SKM-1 (cell line): ENCODE measurements around the gene RPL15.
A peak's percentile ranks its signal among the peaks of the same experiment; 100 is the strongest.
"Not testable (repeated sequence)": the region's sequence is repeated elsewhere in the genome, so short reads cannot be mapped to it uniquely, and the experiment has no call there.

Source experiments
- DNase-seq: peaks from one replicate; lab custom pipeline; 2025; ENCODE audit not compliant: unreplicated experiment; lab: John Stamatoyannopoulos, UW

The RPL15 gene

GRCh38 chr3:23916886-23917678 lies at the start of gene RPL15, which contains the start of gene NKIRAS1:
RPL15 (plus strand) TSS chr3:23917132; CDS start chr3:23917860, 728 bp downstream.
NKIRAS1 (minus strand) TSS chr3:23916990; CDS start chr3:23910904, 6,086 bp downstream.
- DNase-seq, result peak; percentile 91

GRCh38 chr3:23867400-23867799 lies 49.5 kb upstream of the RPL15 start:
- no peak for DNase-seq

GRCh38 chr3:23867838-23868237 lies 49.1 kb upstream of the RPL15 start:
- no peak for DNase-seq

GRCh38 chr3:23869977-23870662 lies 46.8 kb upstream of the RPL15 start:
- no peak for DNase-seq

GRCh38 chr3:23870663-23871043 lies 46.3 kb upstream of the RPL15 start:
- DNase-seq, result not testable (repeated sequence)

- DNase-seq, result not testable (repeated sequence)
These were observed 45.6 kb upstream of the RPL15 start for GRCh38 chr3:23871361-23871760.

- DNase-seq, result no peak
These were observed 44.6 kb upstream of the RPL15 start for GRCh38 chr3:23872330-23872729.

GRCh38 chr3:23873941-23874340 lies 43.0 kb upstream of the RPL15 start:
- no peak for DNase-seq

GRCh38 chr3:23874359-23875112 lies 42.4 kb upstream of the RPL15 start:
- DNase-seq, result no peak

GRCh38 chr3:23875113-23875725 lies 41.7 kb upstream of the RPL15 start:
- DNase-seq, result no peak

- DNase-seq, result no peak
These were observed 40.0 kb upstream of the RPL15 start for GRCh38 chr3:23876923-23877322.

GRCh38 chr3:23877329-23877980 lies 39.5 kb upstream of the RPL15 start:
- DNase-seq, result peak; percentile 67

GRCh38 chr3:23879485-23879884 lies 37.4 kb upstream of the RPL15 start:
- no peak for DNase-seq

GRCh38 chr3:23880703-23881339 lies 36.1 kb upstream of the RPL15 start:
- no peak for DNase-seq

GRCh38 chr3:23881993-23882392 lies 34.9 kb upstream of the RPL15 start:
- DNase-seq, result not testable (repeated sequence)

- DNase-seq, result no peak
These were observed 34.4 kb upstream of the RPL15 start for GRCh38 chr3:23882487-23882918.

- DNase-seq, result no peak
These were observed 32.5 kb upstream of the RPL15 start for GRCh38 chr3:23884481-23884880.

GRCh38 chr3:23885210-23885609 lies 31.7 kb upstream of the RPL15 start:
- no peak for DNase-seq

GRCh38 chr3:23886311-23886710 lies 30.6 kb upstream of the RPL15 start:
- no peak for DNase-seq

GRCh38 chr3:23888617-23889228 lies 28.2 kb upstream of the RPL15 start:
- DNase-seq, result no peak
